ENCODE measurements around the gene POLR1H.

The POLR1H gene

DNA sequence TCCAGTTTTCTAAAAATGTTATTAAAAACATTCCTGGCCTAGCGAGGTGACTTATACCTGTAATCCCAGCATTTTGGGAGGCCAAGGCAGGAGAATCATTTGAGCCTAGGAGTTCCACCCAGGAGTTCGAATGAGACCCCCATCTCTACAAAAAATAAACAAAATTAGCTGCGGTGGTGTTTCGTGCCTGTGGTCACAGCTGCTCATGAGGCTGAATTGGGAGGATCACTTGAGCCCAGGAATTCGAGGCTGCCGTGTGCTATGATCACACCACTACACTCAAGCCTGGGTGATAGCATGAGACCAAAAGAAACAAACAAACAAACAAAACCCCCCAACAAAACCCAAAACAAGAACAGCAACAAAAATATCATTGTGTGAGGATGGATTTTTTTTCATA, 19.8 kb upstream of the POLR1H start:
- no peak overlapping the region for H3K27ac ChIP-seq (ENCODE audit: low read length)
- H3K9ac ChIP-seq (ENCODE audit: low read length) = no peak overlapping the region
- H3K27me3 ChIP-seq (ENCODE audit: control insufficient read depth, insufficient read depth, low read length) = no peaks in the 10 kb centered on the region
- H3K36me3 ChIP-seq (ENCODE audit: control insufficient read depth, low read depth, low read length) = no peaks in the 10 kb centered on the region
- no peaks in the 10 kb centered on the region for H3K4me1 ChIP-seq (ENCODE audit: control insufficient read depth, low read depth, low read length)
- H3K9me3 ChIP-seq (ENCODE audit: control insufficient read depth, low read depth, low read length) = no peaks in the 10 kb centered on the region
- no peak overlapping the region for H3K4me3 ChIP-seq (ENCODE audit: low read length)

DNA sequence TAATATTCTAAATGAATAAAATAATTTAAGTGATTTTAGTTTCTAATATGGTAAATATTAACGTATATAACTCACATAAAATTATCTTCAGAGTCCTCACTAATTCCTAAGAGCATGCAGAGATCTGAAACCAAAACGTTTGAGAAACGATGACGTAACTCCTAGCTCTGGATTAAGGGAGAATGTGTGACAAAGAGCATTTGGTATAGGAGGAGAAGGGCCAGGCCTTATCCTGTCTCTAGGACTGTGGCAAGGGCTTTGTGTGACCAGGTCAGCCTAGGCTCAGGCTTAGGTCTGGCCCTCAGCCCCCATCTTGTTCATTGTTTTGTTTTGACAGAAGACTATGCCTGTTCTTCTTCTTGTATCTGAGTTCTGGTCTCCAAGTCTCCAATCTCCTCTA, 19.2 kb upstream of the POLR1H start:
- no peak overlapping the region for H3K4me3 ChIP-seq (ENCODE audit: low read length)
- no peaks in the 10 kb centered on the region for H3K4me1 ChIP-seq (ENCODE audit: control insufficient read depth, low read depth, low read length)
- H3K36me3 ChIP-seq (ENCODE audit: control insufficient read depth, low read depth, low read length) = no peaks in the 10 kb centered on the region
- H3K27ac ChIP-seq (ENCODE audit: low read length) = no peak overlapping the region
- H3K9ac ChIP-seq (ENCODE audit: low read length) = no peak overlapping the region
- H3K9me3 ChIP-seq (ENCODE audit: control insufficient read depth, low read depth, low read length) = no peaks in the 10 kb centered on the region
- no peaks in the 10 kb centered on the region for H3K27me3 ChIP-seq (ENCODE audit: control insufficient read depth, insufficient read depth, low read length)

DNA sequence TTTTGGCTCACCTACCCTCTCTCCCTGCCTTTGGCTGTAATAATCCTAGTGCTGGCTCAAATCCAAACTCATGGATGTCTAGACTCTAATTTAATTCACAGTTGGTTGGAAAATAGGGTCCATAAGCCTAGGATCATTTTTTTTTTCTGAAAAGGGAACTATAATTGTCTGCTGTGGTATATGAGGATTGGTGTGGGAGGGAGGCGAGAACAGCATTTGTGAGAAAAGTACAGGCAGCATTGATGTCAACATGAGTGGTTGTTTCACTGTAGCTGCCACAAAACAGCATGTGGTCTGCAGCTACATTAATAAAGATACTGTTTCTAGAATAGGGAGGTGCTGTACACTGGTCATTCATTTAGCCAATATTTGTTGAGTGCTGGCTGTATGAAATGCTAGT, 18.6 kb upstream of the POLR1H start:
- H3K9ac ChIP-seq (ENCODE audit: low read length) = no peak overlapping the region

DNA sequence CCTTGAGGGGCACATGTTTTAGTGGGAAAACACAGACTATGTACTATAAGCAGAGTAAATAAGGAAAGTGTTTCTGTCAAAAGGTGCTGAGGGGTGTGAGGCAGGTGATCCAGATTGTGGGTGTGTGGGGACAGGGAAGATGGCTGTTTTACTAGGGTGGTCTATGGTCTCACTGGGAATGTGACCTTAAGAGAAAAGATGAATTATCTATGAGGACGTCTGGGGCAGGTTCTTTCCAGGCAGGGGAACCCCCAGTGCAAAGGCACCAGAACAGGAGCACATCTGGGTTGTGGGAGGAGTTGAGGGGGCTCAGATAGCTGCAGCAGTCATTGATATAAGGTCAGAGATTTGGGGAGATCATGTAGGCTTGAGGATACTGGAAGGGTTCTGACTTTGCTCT, 18.2 kb upstream of the POLR1H start:
- Histone ChIP-seq H3K9ac (ENCODE audit: low read length) (no peak overlapping the region), H3K4me3 (ENCODE audit: low read length) (no peak overlapping the region), H3K27ac (ENCODE audit: low read length) (no peak overlapping the region), H3K36me3 (ENCODE audit: control insufficient read depth, low read depth, low read length) (no peaks in the 10 kb centered on the region), H3K4me1 (ENCODE audit: control insufficient read depth, low read depth, low read length) (no peaks in the 10 kb centered on the region), H3K9me3 (ENCODE audit: control insufficient read depth, low read depth, low read length) (no peaks in the 10 kb centered on the region), H3K27me3 (ENCODE audit: control insufficient read depth, insufficient read depth, low read length) (no peaks in the 10 kb centered on the region)

More for the DNA sequence above, 18.6 kb upstream of the POLR1H start:
- Histone ChIP-seq H3K4me1 (ENCODE audit: control insufficient read depth, low read depth, low read length) (no peaks in the 10 kb centered on the region), H3K36me3 (ENCODE audit: control insufficient read depth, low read depth, low read length) (no peaks in the 10 kb centered on the region), H3K4me3 (ENCODE audit: low read length) (no peak overlapping the region), H3K27me3 (ENCODE audit: control insufficient read depth, insufficient read depth, low read length) (no peaks in the 10 kb centered on the region), H3K9me3 (ENCODE audit: control insufficient read depth, low read depth, low read length) (no peaks in the 10 kb centered on the region), H3K27ac (ENCODE audit: low read length) (no peak overlapping the region)

DNA sequence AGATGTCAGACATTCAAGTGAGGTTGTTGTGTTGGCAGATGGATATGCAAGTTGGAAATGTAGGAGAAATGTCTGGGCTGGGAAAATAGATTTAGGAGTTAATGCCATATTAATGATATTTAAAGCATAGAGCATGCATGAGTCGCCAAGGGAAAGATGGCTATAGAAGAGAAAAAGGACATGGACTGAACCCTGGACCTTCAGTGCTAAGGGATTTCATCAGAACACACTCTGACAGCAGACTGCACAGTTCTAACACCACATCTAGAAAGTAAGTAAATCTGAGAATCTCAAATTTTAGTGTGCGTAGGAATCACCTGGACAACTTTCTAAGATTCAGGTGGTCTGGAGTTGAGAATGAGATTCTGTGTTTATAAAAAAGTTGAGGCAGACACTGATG, 17.3 kb upstream of the POLR1H start:
- H3K27me3 ChIP-seq (ENCODE audit: control insufficient read depth, insufficient read depth, low read length) = no peaks in the 10 kb centered on the region
- no peaks in the 10 kb centered on the region for H3K36me3 ChIP-seq (ENCODE audit: control insufficient read depth, low read depth, low read length)
- H3K9me3 ChIP-seq (ENCODE audit: control insufficient read depth, low read depth, low read length) = no peaks in the 10 kb centered on the region
- no peaks in the 10 kb centered on the region for H3K4me1 ChIP-seq (ENCODE audit: control insufficient read depth, low read depth, low read length)
- H3K27ac ChIP-seq (ENCODE audit: low read length) = no peak overlapping the region
- no peak overlapping the region for H3K9ac ChIP-seq (ENCODE audit: low read length)
- no peak overlapping the region for H3K4me3 ChIP-seq (ENCODE audit: low read length)

DNA sequence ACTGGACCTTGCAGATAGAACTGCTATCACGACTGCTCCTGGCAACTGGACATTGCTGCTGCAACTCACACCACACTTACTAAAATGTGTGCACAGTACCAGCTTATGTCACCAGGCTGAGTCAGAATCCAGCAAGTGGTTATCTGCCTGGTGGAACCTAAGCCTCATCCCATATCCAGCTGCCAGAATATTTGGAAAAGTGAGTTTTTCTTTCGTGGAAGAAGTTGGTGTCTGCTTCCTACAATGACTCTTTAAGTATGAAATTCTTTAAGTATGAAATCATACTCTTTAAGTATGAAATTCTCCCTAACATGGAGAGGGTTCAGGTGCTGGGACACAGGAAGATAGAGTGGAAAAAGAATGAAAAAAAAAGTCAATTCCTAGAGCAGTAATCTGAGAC, 16.4 kb upstream of the POLR1H start:
- H3K4me1 ChIP-seq (ENCODE audit: control insufficient read depth, low read depth, low read length) = no peaks in the 10 kb centered on the region
- H3K36me3 ChIP-seq (ENCODE audit: control insufficient read depth, low read depth, low read length) = no peaks in the 10 kb centered on the region
- H3K9ac ChIP-seq (ENCODE audit: low read length) = no peak overlapping the region
- H3K27me3 ChIP-seq (ENCODE audit: control insufficient read depth, insufficient read depth, low read length) = no peaks in the 10 kb centered on the region
- H3K9me3 ChIP-seq (ENCODE audit: control insufficient read depth, low read depth, low read length) = no peaks in the 10 kb centered on the region
- H3K27ac ChIP-seq (ENCODE audit: low read length) = no peak overlapping the region
- H3K4me3 ChIP-seq (ENCODE audit: low read length) = no peak overlapping the region

DNA sequence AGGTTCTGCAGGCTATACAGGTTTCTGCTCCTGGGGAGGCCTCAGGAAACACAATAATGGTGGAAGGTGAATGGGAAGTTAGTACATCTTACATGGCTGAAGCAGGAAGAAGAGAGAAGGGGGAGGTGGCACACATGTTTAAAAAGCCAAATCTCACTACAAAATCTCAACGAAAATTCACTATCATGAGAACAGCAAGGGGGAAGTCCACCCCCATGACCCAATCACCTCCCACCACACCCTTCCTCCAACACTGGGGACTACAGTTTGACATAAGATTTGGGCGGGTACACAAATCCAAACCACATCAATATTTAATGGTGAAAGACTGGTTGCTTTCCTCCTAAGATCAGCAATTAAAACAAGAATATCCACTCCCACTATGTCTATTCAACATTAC, 13.8 kb upstream of the POLR1H start:
- no peaks in the 10 kb centered on the region for H3K36me3 ChIP-seq (ENCODE audit: control insufficient read depth, low read depth, low read length)
- no peaks in the 10 kb centered on the region for H3K9me3 ChIP-seq (ENCODE audit: control insufficient read depth, low read depth, low read length)
- no peaks in the 10 kb centered on the region for H3K4me1 ChIP-seq (ENCODE audit: control insufficient read depth, low read depth, low read length)
- no peaks in the 10 kb centered on the region for H3K27me3 ChIP-seq (ENCODE audit: control insufficient read depth, insufficient read depth, low read length)
- H3K27ac ChIP-seq (ENCODE audit: low read length) = no peak overlapping the region
- H3K4me3 ChIP-seq (ENCODE audit: low read length) = no peak overlapping the region
- no peak overlapping the region for H3K9ac ChIP-seq (ENCODE audit: low read length)

DNA sequence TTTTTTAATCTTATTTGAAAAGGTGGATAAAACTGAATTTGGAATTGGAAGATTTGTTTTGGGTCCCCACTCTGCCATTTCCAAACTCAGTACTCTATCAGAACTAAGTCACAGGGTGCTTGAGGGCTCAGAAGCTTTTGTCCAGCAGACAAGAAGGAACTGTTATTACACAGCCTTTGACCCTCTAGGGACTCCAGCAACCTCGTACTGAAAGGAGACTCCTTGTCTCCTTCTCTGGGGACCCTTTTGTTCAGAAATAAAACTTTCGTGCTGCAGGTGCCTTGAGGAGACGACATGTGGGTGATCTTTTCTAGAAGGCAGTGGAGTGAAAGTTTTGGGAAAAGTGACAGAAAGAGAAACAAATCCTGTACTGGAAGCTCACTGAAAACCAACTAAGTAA, 7.4 kb upstream of the POLR1H start:
- Histone ChIP-seq H3K9ac (ENCODE audit: low read length) (no peak overlapping the region), H3K9me3 (ENCODE audit: control insufficient read depth, low read depth, low read length) (no peaks in the 10 kb centered on the region), H3K27me3 (ENCODE audit: control insufficient read depth, insufficient read depth, low read length) (no peaks in the 10 kb centered on the region), H3K4me1 (ENCODE audit: control insufficient read depth, low read depth, low read length) (no peaks in the 10 kb centered on the region), H3K4me3 (ENCODE audit: low read length) (no peak overlapping the region), H3K27ac (ENCODE audit: low read length) (no peak overlapping the region), H3K36me3 (ENCODE audit: control insufficient read depth, low read depth, low read length) (peaks cover 28% of the 10 kb centered on the region)

DNA sequence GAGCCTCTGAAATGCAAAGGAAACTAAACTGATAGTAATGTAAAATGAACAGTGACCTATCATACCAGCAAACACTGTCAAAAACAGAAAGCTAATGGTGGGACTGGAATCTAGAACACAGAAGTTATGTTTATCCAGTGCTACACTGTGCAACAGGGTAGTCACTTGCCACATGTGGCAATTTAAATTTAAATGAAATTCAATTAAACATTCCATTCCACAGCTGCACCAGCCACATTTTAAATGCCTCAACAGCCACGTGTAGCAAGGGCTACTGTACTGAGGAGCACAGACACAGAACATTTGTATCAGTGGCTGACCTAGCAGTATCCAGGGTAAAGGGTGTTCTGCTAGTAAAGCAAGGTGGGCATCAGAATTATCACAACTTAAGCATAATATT, 5.6 kb upstream of the POLR1H start:
- peaks cover 8% of the 10 kb centered on the region for H3K4me1 ChIP-seq (ENCODE audit: control insufficient read depth, low read depth, low read length)
- H3K27ac ChIP-seq (ENCODE audit: low read length) = no peak overlapping the region
- no peaks in the 10 kb centered on the region for H3K27me3 ChIP-seq (ENCODE audit: control insufficient read depth, insufficient read depth, low read length)
- no peak overlapping the region for H3K9ac ChIP-seq (ENCODE audit: low read length)
- peaks cover 28% of the 10 kb centered on the region for H3K36me3 ChIP-seq (ENCODE audit: control insufficient read depth, low read depth, low read length)
- H3K4me3 ChIP-seq (ENCODE audit: low read length) = no peak overlapping the region
- no peaks in the 10 kb centered on the region for H3K9me3 ChIP-seq (ENCODE audit: control insufficient read depth, low read depth, low read length)

DNA sequence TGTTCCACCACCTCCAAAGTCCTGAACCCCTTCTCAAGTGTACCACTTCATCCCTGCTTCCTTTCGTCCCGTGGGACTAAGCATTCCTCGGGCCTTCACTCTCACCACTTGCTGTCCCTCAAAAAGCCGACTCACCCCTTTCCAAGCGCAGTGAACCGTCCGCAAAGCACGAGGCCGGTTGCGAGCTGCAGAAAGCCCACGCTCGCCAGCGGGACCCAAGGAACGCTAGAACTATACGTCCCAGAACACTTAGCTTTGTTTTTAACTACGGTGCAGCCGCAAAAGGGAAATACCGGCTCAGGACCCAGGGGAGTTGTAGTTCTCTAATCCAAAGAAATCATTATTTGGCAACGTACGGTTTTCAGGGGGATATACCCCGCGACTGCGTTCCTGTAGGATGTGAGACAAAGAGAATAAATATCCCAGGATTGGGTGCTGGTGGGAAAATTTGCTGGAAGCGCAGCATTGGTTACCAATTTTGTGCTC, 416 bp upstream of the POLR1H start:
- H3K9ac ChIP-seq (ENCODE audit: low read length) = peak overlapping the region; percentile 99
- peak overlapping the region; percentile 93 for H3K27ac ChIP-seq (ENCODE audit: low read length)
- peaks cover 25% of the 10 kb centered on the region for H3K36me3 ChIP-seq (ENCODE audit: control insufficient read depth, low read depth, low read length)
- no peaks in the 10 kb centered on the region for H3K9me3 ChIP-seq (ENCODE audit: control insufficient read depth, low read depth, low read length)
- H3K4me3 ChIP-seq (ENCODE audit: low read length) = peak overlapping the region; percentile 98
- H3K27me3 ChIP-seq (ENCODE audit: control insufficient read depth, insufficient read depth, low read length) = no peaks in the 10 kb centered on the region
- H3K4me1 ChIP-seq (ENCODE audit: control insufficient read depth, low read depth, low read length) = peaks cover 9% of the 10 kb centered on the region

DNA sequence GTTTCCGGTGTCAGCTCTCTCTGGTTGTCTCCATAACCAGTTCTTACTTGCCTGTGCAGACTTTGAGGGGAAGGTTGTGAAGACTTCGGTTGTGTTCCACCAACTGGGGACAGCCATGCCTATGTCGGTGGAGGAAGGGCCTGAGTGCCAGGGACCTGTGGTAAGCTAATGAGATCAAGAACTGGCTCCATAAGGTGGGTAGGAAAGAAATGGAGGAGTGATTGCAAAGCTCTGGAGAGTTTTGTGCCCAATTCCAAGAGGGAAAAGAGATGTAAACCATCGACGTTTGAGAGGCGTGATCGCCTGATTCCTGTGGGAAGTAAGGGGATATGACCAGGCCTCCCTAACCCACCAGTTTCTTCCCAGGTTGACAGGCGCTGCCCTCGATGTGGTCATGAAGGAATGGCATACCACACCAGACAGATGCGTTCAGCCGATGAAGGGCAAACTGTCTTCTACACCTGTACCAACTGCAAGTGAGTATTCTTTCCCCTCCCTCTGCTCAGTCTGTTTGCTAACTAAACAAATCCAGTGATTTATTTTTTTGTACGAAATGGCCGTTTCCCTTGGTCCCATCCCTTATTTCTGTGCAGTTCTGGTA, 893 bp downstream of the POLR1H start:
- Histone ChIP-seq H3K36me3 (ENCODE audit: control insufficient read depth, low read depth, low read length) (peaks cover 16% of the 10 kb centered on the region), H3K9ac (ENCODE audit: low read length) (peak overlapping the region; percentile 99), H3K27me3 (ENCODE audit: control insufficient read depth, insufficient read depth, low read length) (no peaks in the 10 kb centered on the region), H3K27ac (ENCODE audit: low read length) (no peak overlapping the region), H3K9me3 (ENCODE audit: control insufficient read depth, low read depth, low read length) (no peaks in the 10 kb centered on the region), H3K4me1 (ENCODE audit: control insufficient read depth, low read depth, low read length) (peaks cover 13% of the 10 kb centered on the region), H3K4me3 (ENCODE audit: low read length) (peak overlapping the region; percentile 98)

DNA sequence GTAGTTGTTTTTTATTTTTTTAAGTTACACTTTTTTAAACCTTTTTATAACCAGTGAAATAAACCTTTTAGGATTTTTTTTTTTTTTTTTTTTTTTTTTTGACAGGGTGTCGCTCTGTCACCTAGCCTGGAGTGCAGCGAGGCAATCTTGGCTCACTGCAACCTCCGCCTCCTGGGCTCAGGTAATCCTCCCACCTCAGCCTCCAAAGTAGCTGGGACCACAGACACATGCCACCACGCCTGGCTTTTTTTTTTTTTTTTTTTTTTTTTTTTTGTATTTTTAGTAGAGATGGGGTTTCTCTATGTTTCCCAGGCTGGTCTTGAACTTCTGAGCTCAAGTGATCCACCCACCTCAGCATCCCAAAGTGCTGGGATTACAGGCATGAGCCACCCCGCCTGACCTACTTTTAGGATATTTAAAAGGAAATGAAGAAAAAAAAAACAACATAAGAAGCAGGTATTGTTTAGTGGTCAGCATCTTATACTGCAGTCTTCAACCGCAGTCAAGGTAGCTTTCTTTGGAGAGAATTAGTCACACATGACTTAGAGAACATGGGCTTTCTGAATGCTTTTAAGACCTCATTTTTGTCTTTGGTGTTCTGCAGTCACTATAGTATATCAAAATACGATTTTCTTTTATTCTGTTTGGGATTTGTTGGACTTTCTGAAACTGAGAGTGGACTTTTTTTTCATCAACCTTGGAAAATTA, 1.6 kb downstream of the POLR1H start:
- H3K4me3 ChIP-seq (ENCODE audit: low read length) = peak overlapping the region; percentile 98
- no peak overlapping the region for H3K9ac ChIP-seq (ENCODE audit: low read length)
- H3K9me3 ChIP-seq (ENCODE audit: control insufficient read depth, low read depth, low read length) = no peaks in the 10 kb centered on the region
- H3K4me1 ChIP-seq (ENCODE audit: control insufficient read depth, low read depth, low read length) = peaks cover 13% of the 10 kb centered on the region
- H3K27me3 ChIP-seq (ENCODE audit: control insufficient read depth, insufficient read depth, low read length) = no peaks in the 10 kb centered on the region
- H3K27ac ChIP-seq (ENCODE audit: low read length) = no peak overlapping the region
- peaks cover 10% of the 10 kb centered on the region for H3K36me3 ChIP-seq (ENCODE audit: control insufficient read depth, low read depth, low read length)
